ENCODE measurements around the gene TIAM1.

Gene TIAM1

GRCh38 chr21:31164713-31165694 is 179.1 kb downstream of the TIAM1 start:
- DNase-seq: no peak

- DNase-seq: no peak
These were observed 181.2 kb downstream of the TIAM1 start for GRCh38 chr21:31162827-31163226.

GRCh38 chr21:31162079-31162699 is 181.9 kb downstream of the TIAM1 start:
- no peak for DNase-seq

GRCh38 chr21:31161157-31161556 is 182.9 kb downstream of the TIAM1 start:
- no peak for DNase-seq

GRCh38 chr21:31159808-31160207 is 184.3 kb downstream of the TIAM1 start:
- DNase-seq: no peak

- DNase-seq: no peak
These were observed 185.1 kb downstream of the TIAM1 start for GRCh38 chr21:31158789-31159581.

- no peak for DNase-seq
These were observed 186.3 kb downstream of the TIAM1 start for GRCh38 chr21:31157756-31158155.

GRCh38 chr21:31156662-31157061 is 187.4 kb downstream of the TIAM1 start:
- no peak for DNase-seq

GRCh38 chr21:31156169-31156568 is 187.9 kb downstream of the TIAM1 start:
- DNase-seq: no peak

- no peak for DNase-seq
These were observed 192.7 kb downstream of the TIAM1 start for GRCh38 chr21:31151156-31152045.

GRCh38 chr21:31145274-31145673 is 198.8 kb downstream of the TIAM1 start:
- DNase-seq: no peak

GRCh38 chr21:31143036-31143435 is 201.0 kb downstream of the TIAM1 start:
- no peak for DNase-seq

GRCh38 chr21:31142600-31142999 is 201.5 kb downstream of the TIAM1 start:
- DNase-seq: no peak

- no peak for DNase-seq
These were observed 202.6 kb downstream of the TIAM1 start for GRCh38 chr21:31141389-31142000.

GRCh38 chr21:31140676-31141075 is 203.4 kb downstream of the TIAM1 start:
- no peak for DNase-seq

- no peak for DNase-seq
These were observed 204.0 kb downstream of the TIAM1 start for GRCh38 chr21:31140025-31140424.

- DNase-seq: no peak
These were observed 206.1 kb downstream of the TIAM1 start for GRCh38 chr21:31137960-31138359.

GRCh38 chr21:31136891-31137290 is 207.2 kb downstream of the TIAM1 start:
- DNase-seq: peak; percentile 26 to 60

GRCh38 chr21:31135531-31136184 is 208.4 kb downstream of the TIAM1 start:
- DNase-seq: no peak

- no peak for DNase-seq
These were observed 210.7 kb downstream of the TIAM1 start for GRCh38 chr21:31133243-31133830.
